IPS-NIHi7 (cell line): ENCODE data around the gene CACNA1A.
A peak's percentile ranks its signal among the peaks of the same experiment; 100 is the strongest.
"Not testable (repeated sequence)": the region's sequence is repeated elsewhere in the genome, so short reads cannot be mapped to it uniquely, and the experiment has no call there.

Experiments
- DNase-seq: peaks from one replicate; pipeline ENCODE4 v3.0.0; 2012; ENCODE audit warnings: mixed read lengths; ENCODE audit errors: extremely low spot score

CACNA1A gene

DNA sequence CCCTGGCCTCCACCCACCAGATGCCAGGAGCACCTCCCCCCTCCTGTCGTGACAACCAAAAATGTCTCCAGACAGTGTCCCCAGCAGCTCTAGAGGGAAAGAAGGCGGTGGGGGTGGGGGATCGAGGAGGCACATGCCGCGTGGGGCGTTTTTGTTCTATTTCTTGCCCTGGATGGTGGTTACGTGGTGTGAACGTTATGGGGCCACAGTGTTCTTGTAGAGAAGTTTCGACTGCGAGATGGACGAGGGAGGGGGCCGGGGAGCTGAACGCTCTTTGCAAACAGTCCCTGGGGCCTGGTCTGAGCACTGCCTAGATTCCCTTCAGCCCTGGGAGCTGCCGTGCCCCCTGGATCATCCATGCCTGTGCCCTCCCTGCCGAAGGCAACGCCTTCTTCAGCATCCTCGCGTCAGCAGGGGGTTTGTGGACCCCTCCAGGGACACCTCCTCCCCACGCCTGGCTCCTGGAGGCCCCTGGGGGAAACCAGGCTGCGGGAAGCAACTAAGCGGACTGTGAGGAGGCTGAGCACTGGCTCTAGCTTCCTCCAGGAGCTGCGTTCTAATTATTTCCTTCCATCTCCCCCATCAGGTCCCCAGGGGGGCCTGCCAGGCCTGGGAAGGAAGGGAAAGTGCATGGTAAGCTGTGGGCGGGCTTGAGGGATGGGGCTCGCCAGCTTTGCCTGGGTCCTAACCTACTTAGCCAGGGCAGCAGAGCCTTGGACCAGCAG is 224.6 kb downstream of the CACNA1A start:
- DNase-seq: no peak

DNA sequence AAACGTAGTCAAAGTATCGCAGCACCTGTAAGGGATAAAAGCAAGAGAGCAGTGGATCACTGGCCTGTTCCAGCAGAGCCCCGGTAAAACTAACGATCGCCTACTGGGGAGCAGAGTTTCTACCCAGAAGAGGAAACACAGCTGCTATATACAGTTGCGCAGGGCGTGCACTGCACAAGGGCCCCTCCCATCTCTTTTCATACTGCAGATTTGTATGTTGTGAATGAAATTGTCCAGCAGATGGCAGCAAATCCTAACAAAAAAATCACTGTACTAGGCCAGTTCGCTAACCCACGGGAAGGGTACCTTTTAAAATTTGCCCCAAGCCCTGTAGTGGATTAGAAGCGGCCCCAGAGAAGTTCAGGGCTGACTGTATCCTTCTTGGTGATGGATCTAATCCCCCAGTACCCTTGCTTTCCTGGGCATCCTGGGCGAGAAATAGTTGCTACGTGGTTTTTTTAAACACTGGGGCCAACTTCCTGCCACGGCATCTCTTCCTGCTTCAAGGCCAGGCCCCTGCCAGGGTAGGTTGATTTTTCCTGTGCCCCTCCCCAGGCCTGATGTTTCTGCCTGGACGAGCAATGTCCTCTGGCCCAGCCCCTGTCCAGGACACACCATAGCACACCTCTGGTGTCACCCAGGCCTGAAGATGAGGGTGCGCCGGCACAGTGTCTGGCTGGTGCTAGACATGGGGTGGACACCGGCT is 229.0 kb downstream of the CACNA1A start:
- DNase-seq: peak; percentile 73

DNA sequence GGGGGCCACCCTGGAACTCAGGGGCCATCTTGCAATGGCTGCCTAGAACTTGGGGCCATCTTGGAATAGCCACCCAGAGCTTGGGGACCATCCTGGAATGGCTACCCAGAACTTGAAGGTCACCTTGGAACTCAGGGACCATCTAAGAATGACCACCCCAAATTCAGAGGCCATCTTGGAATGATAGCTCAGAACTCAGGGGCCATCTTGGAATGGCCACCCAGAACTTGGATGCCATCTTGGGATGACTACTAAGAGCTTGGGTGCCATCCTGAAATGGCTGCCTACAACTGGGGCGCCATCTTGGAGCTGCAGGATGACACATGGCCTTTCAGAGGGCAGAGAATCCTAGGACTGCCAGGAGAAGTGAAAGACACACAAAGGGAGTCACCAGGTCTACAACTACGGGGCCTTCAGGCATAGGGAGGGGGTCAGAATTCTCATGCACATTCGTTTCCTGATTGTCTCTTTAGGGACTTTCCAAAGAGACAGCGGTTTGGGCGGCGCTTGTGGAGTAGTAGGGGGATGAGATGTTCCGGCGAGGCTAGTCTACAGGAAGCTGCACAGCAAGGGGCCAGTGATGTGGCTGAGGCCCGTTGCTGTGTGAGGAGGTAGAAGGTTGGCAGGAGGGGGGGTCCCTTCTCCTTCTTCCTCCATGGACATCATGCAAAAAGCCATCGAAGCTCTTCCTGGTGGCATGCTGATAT is 231.1 kb downstream of the CACNA1A start:
- DNase-seq: no peak

DNA sequence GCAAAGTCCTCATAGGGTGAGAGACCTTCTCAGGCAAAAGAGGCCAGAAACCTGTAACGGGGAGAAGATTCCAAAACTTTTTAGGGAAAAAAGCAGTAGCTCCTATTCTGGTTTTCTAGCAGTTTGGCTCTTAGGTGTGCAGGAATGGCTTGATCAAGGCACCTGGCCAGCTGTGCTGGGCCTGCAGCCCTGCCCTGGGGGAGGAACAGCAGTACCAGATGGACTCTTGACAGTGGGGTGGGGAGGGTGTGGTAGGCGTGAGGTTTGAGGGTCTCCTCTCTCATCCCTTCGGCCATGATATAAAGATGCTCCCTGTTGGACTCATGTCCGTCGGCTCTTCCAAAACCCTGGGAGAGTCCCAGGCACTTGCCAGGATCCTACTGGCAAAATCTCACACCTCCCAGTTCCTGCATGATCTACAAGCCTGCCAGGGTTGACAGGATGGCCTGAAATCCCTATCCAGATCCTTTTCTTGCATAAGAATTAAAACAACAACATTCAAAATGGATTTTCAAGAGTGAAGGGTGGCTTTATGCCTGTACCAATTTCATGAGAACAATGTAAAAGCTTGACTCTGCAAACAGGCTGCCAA is 235.7 kb downstream of the CACNA1A start:
- no peak for DNase-seq

DNA sequence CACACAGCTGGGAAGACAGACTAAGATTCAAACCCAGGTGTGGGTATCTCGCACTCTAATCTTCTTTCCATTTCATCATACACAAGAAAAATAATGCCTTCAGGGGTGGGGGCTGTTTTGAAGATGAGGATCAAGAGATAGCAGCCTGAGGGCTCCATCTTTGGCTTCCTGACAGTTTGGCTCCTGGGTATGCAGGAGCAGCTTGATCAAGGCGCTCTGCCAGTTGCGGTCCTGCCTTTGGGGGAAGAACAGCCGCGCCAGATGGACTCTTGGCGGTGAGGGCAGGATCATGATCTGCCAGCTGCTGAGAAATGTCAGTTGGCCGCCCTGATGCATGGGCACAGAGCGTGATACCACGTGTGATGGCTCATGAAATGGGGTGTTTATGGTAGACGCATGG is 236.9 kb downstream of the CACNA1A start:
- DNase-seq: no peak

DNA sequence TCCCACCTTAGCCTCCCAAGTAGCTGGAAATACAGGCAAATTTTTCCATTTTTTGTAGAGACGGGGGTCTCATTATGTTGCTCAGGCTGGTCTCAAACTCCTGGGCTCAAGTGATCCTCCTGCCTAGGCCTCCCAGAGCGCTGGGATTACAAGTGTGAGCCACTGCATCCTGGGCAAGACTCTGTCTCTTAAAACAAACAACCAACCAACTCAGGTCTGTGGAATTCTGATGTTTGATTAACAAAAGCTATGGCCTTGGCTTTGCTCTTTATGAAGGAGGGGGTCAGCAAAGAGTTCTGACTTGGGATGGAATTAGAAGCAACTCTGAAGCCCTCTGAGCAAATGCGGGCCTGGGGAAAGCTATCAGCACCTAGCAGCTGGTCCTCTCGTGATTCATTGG is 238.4 kb downstream of the CACNA1A start:
- DNase-seq: no peak

DNA sequence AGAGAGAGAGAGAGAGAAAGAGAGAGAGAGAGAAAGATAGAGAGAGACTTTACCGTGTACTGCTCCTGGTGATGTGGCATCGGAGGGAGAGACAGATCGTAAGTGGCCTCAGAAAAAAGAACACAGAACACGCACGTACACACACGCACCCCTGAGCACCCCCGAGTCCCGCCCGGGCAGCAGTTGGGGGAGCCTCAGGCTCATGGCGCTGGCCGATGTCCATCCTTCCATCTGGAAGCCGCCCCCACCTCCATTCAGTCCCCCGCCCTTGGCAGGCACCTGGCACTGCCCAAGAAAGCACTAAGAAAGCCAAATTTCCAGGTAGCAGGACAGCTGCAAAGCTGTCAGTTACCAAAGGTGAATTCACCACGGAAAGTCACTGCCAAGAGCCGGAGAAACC is 239.1 kb downstream of the CACNA1A start:
- no peak for DNase-seq

DNA sequence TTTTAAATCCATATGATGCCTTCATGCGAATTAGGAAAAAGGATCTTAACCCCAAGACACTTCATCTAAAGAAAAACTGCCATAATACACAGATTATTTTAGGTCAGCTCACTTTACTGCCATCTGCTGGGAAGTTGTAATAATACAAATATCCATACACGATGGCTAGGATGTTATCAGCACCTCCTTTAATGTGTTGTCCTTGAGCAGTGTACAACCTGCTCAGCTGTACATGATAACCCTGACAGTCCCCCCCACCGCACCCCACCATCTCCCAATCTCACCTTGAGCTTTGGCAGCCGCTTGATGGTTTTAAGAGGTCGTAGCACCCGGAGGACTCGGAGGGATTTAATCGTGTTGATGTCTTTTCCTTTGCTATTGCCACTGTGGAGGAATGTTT is 243.8 kb downstream of the CACNA1A start:
- DNase-seq: peak; percentile 52

DNA sequence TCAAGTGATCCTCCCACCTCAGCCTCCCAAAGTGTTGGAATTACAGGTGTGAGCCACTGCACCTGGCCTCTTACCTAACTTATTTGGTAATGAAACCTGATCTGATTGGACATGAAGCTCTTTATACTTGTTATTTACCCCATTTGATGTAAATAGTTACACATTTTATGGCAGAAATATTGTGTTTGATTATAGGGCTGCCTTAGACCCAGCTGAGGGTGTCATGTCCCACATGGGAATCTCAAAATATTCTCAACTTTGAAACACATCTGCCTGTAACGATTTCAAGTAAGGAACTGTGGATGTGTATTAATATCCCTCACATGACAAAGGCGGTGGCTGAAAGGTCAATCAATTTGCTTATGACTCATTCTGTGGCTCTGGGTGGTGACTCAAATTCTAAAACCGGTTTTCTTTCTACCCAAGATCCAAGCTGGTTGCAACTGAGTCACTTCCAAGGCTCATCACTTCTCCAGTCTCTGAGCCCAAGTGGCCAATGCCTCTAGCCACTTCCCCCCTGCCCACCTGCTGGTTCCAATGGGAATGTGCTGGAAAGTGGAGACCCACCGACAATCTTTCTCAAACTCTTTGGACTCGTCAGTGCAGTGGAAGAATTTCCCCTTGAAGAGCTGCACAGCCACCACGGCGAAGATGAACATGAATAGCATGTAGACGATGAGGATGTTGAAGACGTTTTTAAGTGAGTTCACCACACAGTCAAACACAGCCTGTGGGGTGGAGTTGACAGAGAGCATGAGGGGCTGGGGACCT is 245.2 kb downstream of the CACNA1A start:
- DNase-seq: no peak

DNA sequence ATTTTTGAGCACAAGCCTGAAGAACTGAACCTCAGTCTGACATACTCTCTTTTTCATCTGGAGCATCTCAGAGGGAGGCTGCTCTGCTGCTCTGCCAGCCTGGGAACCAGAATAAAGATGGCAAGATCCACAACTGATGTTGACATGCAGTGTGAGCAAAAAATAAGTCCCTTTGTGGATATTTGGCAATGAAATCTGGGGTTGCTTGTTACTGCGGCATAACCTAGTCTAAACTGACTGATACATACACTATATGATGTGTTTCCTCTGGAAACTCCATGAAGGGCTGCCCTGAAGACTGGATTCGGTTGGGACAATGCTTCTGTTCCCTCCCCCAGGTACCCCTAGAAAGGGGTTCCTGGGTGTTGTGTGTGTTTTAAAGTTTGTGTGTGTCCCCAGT is 249.4 kb downstream of the CACNA1A start:
- DNase-seq: no peak

DNA sequence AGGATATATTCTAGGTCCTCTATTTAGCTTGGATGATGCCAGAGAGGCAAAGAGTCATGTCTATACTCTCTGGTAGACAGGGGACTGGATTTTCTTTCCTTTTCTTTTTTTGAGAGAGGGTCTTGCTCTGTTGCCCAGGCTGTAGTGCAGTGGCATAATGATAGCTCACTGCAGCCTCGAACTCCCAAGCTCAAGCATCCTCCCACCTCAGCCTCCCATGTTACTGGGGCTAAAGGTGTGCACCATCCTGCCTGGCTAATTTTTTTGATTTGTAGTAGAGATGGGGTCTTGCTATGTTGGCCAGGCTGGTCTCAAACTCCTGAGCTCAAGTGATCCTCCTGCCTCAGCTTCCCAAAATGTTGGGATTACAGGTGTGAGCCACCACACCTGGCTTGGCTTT is 249.9 kb downstream of the CACNA1A start:
- not testable (repeated sequence) for DNase-seq

DNA sequence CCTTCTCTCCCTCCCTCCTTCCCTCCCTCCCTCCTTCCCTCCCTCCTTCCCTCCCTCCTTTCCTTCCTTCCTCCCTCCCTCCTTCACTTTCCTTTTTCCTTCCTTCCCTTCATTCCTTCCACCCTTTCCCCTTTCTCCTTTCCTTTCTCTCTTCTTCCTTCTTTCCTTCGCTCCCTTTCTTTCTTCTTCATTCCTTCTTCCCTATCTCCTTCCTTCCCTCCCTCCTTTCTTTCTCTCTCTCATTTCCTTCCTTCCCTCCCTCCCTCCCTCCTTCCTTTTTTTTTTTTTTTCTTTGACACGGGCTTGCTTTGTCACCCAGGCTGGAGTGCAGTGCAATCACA is 250.6 kb downstream of the CACNA1A start:
- no peak for DNase-seq

DNA sequence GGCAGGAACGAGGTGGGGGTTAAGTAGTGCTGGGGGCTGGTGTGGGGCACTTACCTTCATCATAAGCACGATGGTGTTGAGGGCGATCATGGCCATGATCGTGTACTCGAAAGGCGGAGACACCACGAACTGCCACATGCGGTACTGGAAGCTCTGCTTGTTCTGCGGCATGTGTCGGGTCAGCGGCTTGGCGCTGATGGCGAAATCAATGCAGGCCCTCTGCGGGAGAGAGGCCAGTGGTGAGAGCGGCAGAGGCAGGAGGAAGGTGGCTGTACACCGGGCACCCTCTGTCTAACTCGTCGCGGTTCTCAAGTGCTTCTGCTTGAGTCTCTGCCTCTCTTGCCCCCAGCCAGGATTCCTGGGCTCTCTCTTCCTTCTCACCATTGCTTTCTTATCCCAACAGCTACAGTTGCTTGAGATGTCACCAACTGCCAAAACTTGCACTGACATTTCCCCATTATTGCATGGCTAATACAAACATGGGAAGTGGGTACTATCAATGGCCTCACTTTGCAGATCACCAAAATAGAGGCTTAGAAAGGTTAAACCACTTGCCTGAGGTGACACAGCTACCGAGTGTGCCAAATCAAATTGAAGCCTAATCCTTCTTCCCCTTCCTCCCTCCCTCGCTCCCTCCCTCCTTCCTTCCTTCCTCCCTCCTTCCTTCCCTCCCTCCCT is 251.1 kb downstream of the CACNA1A start:
- no peak for DNase-seq

DNA sequence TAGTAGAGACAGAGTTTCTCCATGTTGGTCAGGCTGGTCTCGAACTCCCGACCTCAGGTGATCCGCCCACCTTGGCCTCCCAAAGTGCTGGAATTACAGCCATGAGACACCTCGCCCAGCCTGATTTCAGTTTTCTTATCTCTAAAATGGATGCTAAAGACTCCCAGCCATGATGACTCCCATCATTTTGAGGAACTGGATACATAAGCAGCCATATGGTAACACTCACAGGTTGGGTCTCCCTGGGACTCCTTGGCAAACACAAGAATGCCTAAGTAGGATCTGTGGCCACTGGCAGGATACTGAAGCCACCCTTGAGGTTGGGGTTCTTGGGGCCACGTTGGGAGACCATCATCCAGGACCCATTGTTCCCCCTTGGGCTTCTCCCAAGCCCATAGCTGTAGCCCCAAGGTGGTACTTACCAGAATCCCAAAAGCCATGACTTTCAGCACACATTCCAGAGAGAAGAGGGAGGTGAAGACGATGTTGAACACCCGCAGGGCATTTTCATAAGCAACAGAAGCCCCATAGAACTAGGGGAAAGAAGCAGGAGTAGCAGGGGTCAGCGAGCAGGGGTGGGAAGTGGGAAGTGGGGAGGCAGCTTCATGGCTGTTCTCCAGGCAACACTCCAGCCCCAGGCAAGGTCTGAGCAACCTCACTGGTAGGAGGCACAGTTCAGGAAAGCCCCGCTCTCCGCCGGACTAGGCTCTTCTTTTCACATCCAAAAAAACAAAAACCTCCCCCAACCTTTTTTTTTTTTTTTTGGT is 253.5 kb downstream of the CACNA1A start:
- no peak for DNase-seq

DNA sequence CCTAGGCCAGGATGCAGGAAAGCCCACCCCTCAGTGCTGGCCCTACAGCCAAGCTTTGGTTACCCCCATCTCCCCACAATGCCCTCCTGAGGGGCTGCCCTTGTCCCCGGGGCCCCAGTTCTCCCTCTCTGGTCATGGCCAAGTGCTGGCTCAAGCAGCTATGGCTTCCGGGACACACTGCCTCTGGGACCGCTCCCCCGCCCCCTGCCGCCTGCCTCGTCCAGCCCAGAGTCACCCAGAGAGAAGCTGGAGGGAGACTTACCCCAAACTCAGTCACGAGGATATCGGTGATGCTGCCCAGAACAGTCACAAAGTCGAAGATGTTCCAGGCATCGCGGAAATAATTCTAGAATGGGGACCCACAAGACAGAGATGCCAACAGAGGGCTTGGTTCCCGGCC is 261.4 kb downstream of the CACNA1A start:
- DNase-seq: no peak

DNA sequence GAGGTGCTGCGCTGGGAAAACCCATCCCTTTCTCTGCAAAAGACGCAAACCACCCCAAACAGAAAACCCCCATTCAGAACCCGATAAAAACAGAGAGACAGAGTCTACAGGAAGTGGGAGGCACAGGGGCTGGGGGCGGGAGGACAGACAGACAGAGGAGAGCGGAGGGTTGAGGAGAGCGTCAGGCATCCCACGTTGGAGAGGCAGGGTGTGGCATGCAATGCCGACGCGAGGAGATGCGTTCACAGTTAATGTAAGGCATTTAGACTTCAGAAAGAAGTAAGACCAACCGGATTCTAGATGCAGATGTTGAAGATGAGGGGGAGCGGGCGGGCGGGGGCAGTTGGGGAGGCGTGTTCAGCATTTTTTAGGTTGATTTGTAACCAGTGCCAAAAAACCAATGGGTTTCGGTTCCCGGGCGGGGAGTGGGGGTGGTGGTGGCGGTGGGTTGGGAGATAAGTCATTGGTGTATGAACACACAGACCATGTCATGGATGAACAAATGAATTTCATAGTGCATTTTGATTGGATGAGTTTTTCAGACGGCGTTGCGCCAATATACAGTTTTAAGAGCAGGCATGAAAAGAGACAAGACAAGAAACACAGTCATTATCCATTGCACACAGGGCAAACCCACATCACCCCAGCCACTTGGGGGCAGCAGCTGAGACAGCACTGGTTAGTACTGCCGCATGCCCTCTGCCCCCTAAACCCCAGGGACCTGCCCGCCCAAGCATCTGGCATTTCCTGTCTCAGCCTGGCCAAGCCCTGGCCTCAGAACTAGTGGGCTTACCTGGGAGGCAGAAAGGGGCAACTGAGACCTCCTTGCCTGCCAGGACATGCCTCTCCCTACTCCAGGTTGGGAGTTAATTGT is 264.8 kb downstream of the CACNA1A start:
- DNase-seq: peak; percentile 51

DNA sequence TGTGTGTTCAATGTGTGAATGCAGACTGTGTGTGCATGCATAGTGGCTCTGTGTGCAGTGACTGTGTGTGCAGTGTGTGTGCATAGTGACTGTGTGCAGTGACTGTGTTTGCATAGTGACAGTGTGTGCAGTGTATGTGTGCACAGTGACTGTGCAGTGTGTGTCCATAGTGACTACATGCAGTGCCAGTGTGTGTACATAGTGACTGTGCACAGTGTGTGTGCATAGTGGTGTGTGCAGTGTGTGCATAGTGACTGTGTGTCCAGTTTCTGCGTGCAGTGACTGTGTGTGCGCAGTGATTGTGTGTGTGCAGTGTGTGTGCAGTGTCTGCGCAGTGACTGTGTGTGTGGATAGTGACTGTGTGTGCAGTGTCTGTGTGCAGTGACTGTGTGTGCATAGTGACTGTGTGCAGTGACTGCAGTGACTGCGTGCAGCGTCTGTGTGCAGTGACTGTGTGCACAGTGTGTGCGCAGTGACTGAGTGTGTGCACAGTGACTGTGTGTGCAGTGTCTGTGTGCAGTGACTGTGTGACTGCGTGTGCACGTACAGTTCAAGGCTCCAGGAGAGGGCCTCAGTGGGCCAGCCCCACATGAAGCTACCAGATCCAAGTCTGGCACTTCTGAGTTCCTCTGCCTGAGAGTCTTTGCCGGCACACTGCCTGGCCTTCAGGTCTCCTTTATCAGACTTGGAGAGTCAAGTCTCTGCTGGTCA is 265.8 kb downstream of the CACNA1A start:
- no peak for DNase-seq

DNA sequence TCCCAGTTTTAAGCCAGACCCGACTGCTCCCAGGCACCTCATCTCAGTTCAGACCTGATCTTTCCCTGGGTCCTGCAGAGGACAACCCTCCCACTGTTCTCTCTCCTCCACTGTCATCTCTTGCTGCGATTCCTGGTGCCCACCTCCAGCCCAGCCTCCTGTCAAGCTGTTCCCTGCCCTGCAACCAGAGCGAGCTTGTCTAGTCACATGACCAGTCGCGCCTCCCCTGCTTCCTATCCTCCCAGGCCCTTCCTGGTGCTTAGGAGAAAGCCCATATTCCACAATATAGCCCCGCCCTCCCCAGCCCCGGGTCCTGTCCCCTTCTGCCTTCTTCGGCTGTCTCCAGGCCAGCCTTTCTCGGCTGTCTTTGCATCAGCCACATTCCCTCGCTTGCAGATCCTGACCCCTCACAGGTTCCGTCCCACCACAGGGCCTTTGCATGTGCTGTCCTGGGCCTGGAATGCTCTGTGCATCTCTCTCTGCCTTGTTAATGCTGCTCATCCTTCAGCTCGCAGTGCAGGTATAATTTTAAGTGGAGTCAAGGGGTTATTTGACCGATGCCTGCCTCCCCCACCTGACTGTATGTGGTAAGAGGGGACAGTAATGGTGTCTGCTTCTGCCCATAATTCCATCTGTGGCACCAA is 267.3 kb downstream of the CACNA1A start:
- DNase-seq: no peak
